Hematopoietic multipotent progenitor cell (in vitro differentiated cells): Measurements from ENCODE around the gene ARHGAP6. TPM values are rescaled to one million over a fixed set of nuclear protein-coding genes. Genes with fewer than 3 reads are reported as not detected.
"Not testable (repeated sequence)": the region's sequence is repeated elsewhere in the genome, so short reads cannot be mapped to it uniquely, and the experiment has no call there.

Experiments
- DNase-seq, 3 donors: peaks; one replicate each; pipeline ENCODE4 v3.0.0-alpha.2; 2011 to 2015; ENCODE audit warnings: low read depth in 2 of 3, low spot score in 2 of 3
- total RNA-seq: library from RNA; depleted of rRNA; stranded (reverse); fragments of >200 nt; gene quantifications from one replicate; pipeline ENCODE4 v1.2.3, GENCODE V29; 2012

Gene ARHGAP6
- total RNA-seq, 1 donor = 1.3 TPM

GRCh38 chrX:11578301-11578700 lies 87.4 kb downstream of the ARHGAP6 start:
- DNase-seq = not testable (repeated sequence)

- no peak for DNase-seq
Observed at GRCh38 chrX:11577603-11578002, 88.1 kb downstream of the ARHGAP6 start.

GRCh38 chrX:11575332-11575731 lies 90.4 kb downstream of the ARHGAP6 start:
- no peak for DNase-seq

GRCh38 chrX:11567528-11568220 lies 98.0 kb downstream of the ARHGAP6 start:
- DNase-seq = no peak

- DNase-seq = no peak
Observed at GRCh38 chrX:11566789-11567188, 98.9 kb downstream of the ARHGAP6 start.

- DNase-seq = no peak
Observed at GRCh38 chrX:11566173-11566572, 99.5 kb downstream of the ARHGAP6 start.

- no peak for DNase-seq
Observed at GRCh38 chrX:11564546-11564945, 101.2 kb downstream of the ARHGAP6 start.

- DNase-seq = no peak
Observed at GRCh38 chrX:11562570-11562969, 103.2 kb downstream of the ARHGAP6 start.

- DNase-seq = peak; percentile 10 to 39 (median 14)
Observed at GRCh38 chrX:11558972-11559371, 106.7 kb downstream of the ARHGAP6 start.

- DNase-seq = no peak
Observed at GRCh38 chrX:11557120-11557519, 108.6 kb downstream of the ARHGAP6 start.

- no peak for DNase-seq
Observed at GRCh38 chrX:11555759-11556158, 110.0 kb downstream of the ARHGAP6 start.

- DNase-seq = no peak
Observed at GRCh38 chrX:11553594-11553993, 112.1 kb downstream of the ARHGAP6 start.

- DNase-seq = no peak
Observed at GRCh38 chrX:11551151-11551550, 114.6 kb downstream of the ARHGAP6 start.

GRCh38 chrX:11546917-11547316 lies 118.8 kb downstream of the ARHGAP6 start:
- DNase-seq = no peak

GRCh38 chrX:11543249-11543648 lies 122.5 kb downstream of the ARHGAP6 start:
- no peak for DNase-seq

GRCh38 chrX:11541510-11541909 lies 124.2 kb downstream of the ARHGAP6 start:
- no peak for DNase-seq

GRCh38 chrX:11540532-11541377 lies 125.0 kb downstream of the ARHGAP6 start:
- peak in 1 of 3 donors; percentile 8 for DNase-seq

- no peak for DNase-seq
Observed at GRCh38 chrX:11537141-11537540, 128.6 kb downstream of the ARHGAP6 start.

- no peak for DNase-seq
Observed at GRCh38 chrX:11535156-11535919, 130.4 kb downstream of the ARHGAP6 start.

- DNase-seq = peak; percentile 11 to 85 (median 59)
Observed at GRCh38 chrX:11533199-11533651, 132.5 kb downstream of the ARHGAP6 start.
